ENCODE data around the gene AGR3. TPM values are rescaled to one million over a fixed set of nuclear protein-coding genes. Genes with fewer than 3 reads are reported as not detected.

Gene AGR3
- not detected for total RNA-seq
- not detected for polyA plus RNA-seq

GRCh38 chr7:16881844-16882243 lies at the start of gene AGR3:
Gene AGR3, minus strand, starts transcription at chr7:16881983. Its CDS starts 3,365 bp downstream, at chr7:16878618.
- H3K4me1 ChIP-seq (ENCODE audit: control insufficient read depth in 4 of 4, insufficient read depth in 4 of 4, low read length in 3 of 4), result no peaks in the 10 kb centered on the region
- no peaks in the 10 kb centered on the region for H3K27me3 ChIP-seq (ENCODE audit: control insufficient read depth in 4 of 4, insufficient read depth in 4 of 4, low read length in 3 of 4)
- H3K9me3 ChIP-seq (ENCODE audit: control insufficient read depth in 4 of 4, low read length in 3 of 4), result no peaks in the 10 kb centered on the region
- no peak within 1 kb of the TSS for H3K27ac ChIP-seq (ENCODE audit: low read depth in 1 of 2, low read length in 2 of 2)
- no peak within 1 kb of the TSS for H3K4me3 ChIP-seq (ENCODE audit: low read depth in 1 of 3, low read length in 3 of 3)
- no peaks in the 10 kb centered on the region for H3K36me3 ChIP-seq (ENCODE audit: control insufficient read depth in 4 of 4, insufficient read depth in 3 of 4, low read depth in 1 of 4, low read length in 3 of 4)
- no peak for DNase-seq (ENCODE audit: low spot score)
- TF ChIP-seq EGR1 (IDR thresholded peaks at IDR 0.05; ENCODE audit: low read depth in 2 of 2) (no peak), NR2F2 (IDR thresholded peaks at IDR 0.05) (peak; percentile 38)
- WGBS, result 78% methylated on average over 1 of the region's 1 CpG
- H3K9ac ChIP-seq (ENCODE audit: low read depth in 1 of 2, low read length in 2 of 2), result no peak within 1 kb of the TSS

DNA sequence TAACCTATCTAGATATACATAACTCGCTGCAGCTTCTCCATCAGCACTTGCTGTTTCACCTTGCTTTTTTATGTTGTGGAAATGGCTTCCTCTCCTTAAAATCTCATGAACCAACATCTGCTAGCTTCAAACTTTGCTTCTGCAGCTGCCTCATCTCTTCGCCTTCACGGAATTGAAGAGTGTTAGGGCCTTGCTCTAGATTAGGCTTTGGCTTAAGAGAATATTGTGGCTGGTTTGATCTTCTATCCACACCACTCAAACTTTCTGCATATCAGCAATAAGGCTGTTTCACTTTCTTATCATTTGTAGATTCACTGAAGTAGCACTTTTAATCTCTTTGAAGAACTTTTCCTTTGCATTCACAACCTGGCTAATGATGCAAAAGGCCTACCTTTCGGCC lies 49.2 kb upstream of the AGR3 start:
- WGBS, result 96% methylated on average over 4 of the region's 4 CpGs
- H3K9me3 ChIP-seq (ENCODE audit: control insufficient read depth in 4 of 4, low read length in 3 of 4), result no peaks in the 10 kb centered on the region

DNA sequence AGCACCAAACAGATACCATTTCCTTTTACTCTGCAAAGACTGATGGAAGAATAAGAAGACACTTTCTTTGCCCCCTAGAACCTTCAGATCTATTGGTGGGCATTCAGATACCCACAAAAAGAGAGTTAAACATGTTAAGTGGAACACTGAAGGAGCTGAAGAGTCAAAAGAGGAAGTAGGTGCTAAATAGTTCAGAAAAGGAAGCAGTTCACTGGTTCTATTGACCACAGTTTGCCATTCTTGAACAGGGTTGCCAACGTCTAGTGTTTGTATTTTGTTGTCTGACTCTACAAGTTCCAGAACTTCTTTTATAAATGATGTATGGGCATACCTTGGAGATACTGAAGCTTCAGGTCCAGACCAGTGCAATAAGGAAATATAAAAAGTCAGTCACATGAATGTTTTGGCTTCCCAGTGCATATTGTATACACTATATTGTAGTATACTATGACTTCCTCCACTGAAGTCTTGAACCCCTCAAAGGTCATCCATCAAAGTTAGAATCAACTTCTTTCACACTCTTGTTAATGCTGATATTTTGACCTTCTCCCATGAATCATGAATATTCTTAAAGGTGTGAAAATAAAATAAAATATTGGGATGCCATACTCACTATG lies 47.5 kb upstream of the AGR3 start:
- no peaks in the 10 kb centered on the region for H3K9me3 ChIP-seq (ENCODE audit: control insufficient read depth in 4 of 4, low read length in 3 of 4)
- H3K27ac ChIP-seq (ENCODE audit: low read depth in 1 of 2, low read length in 2 of 2), result no peak overlapping the region
- no peaks in the 10 kb centered on the region for H3K4me1 ChIP-seq (ENCODE audit: control insufficient read depth in 4 of 4, insufficient read depth in 4 of 4, low read length in 3 of 4)
- no peak for DNase-seq (ENCODE audit: low spot score)
- no peaks in the 10 kb centered on the region for H3K27me3 ChIP-seq (ENCODE audit: control insufficient read depth in 4 of 4, insufficient read depth in 4 of 4, low read length in 3 of 4)
- no peak overlapping the region for H3K4me3 ChIP-seq (ENCODE audit: low read depth in 1 of 3, low read length in 3 of 3)
- no peak overlapping the region for H3K9ac ChIP-seq (ENCODE audit: low read depth in 1 of 2, low read length in 2 of 2)
- 71% methylated on average over 1 of the region's 1 CpG for WGBS
- no peaks in the 10 kb centered on the region for H3K36me3 ChIP-seq (ENCODE audit: control insufficient read depth in 4 of 4, insufficient read depth in 3 of 4, low read depth in 1 of 4, low read length in 3 of 4)
- TF ChIP-seq YY1 (IDR thresholded peaks at IDR 0.05) (no peak), SP1 (IDR thresholded peaks at IDR 0.05) (no peak), JUND (IDR thresholded peaks at IDR 0.05) (no peak), RAD21 (IDR thresholded peaks at IDR 0.05) (no peak), FOXA1 (IDR thresholded peaks at IDR 0.05) (no peak), TAF1 (conservative IDR thresholded peaks at IDR 0.05) (no peak), MAX (IDR thresholded peaks at IDR 0.05) (no peak), CTCF (IDR thresholded peaks at IDR 0.05; ENCODE audit: low read depth, low read length, missing input control) (no peak), HNF4G (IDR thresholded peaks at IDR 0.05) (no peak)
- TF ChIP-seq, protein P1, sequence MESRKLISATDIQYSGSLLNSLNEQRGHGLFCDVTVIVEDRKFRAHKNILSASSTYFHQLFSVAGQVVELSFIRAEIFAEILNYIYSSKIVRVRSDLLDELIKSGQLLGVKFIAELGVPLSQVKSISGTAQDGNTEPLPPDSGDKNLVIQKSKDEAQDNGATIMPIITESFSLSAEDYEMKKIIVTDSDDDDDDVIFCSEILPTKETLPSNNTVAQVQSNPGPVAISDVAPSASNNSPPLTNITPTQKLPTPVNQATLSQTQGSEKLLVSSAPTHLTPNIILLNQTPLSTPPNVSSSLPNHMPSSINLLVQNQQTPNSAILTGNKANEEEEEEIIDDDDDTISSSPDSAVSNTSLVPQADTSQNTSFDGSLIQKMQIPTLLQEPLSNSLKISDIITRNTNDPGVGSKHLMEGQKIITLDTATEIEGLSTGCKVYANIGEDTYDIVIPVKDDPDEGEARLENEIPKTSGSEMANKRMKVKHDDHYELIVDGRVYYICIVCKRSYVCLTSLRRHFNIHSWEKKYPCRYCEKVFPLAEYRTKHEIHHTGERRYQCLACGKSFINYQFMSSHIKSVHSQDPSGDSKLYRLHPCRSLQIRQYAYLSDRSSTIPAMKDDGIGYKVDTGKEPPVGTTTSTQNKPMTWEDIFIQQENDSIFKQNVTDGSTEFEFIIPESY (IDR thresholded peaks at IDR 0.05), result no peak

More for the DNA sequence above, 49.2 kb upstream of the AGR3 start:
- no peak for TF ChIP-seq REST (IDR thresholded peaks at IDR 0.05)
- Histone ChIP-seq H3K9ac (ENCODE audit: low read depth in 1 of 2, low read length in 2 of 2) (no peak overlapping the region), H3K4me3 (ENCODE audit: low read depth in 1 of 3, low read length in 3 of 3) (no peak overlapping the region), H3K27ac (ENCODE audit: low read depth in 1 of 2, low read length in 2 of 2) (no peak overlapping the region), H3K4me1 (ENCODE audit: control insufficient read depth in 4 of 4, insufficient read depth in 4 of 4, low read length in 3 of 4) (no peaks in the 10 kb centered on the region), H3K27me3 (ENCODE audit: control insufficient read depth in 4 of 4, insufficient read depth in 4 of 4, low read length in 3 of 4) (no peaks in the 10 kb centered on the region), H3K36me3 (ENCODE audit: control insufficient read depth in 4 of 4, insufficient read depth in 3 of 4, low read depth in 1 of 4, low read length in 3 of 4) (no peaks in the 10 kb centered on the region)
- no peak for DNase-seq (ENCODE audit: low spot score)
